Brain microvascular endothelial cell (primary cell): ENCODE measurements around the gene RALGPS1.
A peak's percentile ranks its signal among the peaks of the same experiment; 100 is the strongest.

Experiments
- DNase-seq: peaks from one replicate; pipeline ENCODE4 v3.0.0-alpha.2; 2020
- H3K27ac ChIP-seq: fragments of 250-450 bp; sonication (Bioruptor Pico); 2 replicates; pipeline ENCODE4 v1.5.1; 2020; ENCODE audit warnings: mild to moderate bottlenecking, moderate library complexity
- H3K27me3 ChIP-seq: fragments of 250-450 bp; sonication (Bioruptor Pico); replicated peaks from 2 replicates; pipeline ENCODE4 v1.5.1; 2020; ENCODE audit warnings: mild to moderate bottlenecking
- H3K36me3 ChIP-seq: fragments of 250-450 bp; sonication (Bioruptor Pico); replicated peaks from 2 replicates; pipeline ENCODE4 v1.5.1; 2020; ENCODE audit warnings: mild to moderate bottlenecking
- H3K4me3 ChIP-seq: 2 replicates; pipeline ENCODE4 v1.5.1; 2011; ENCODE audit warnings: low read depth, mild to moderate bottlenecking, control low read depth, low read length, moderate library complexity
- in situ Hi-C: cut with HindIII; loops from 2 replicates; pipeline ENCODE4 v1.10.0; 2017; ENCODE audit warnings: low sequenced_read_pairs, low pct_ligation_motif_present
- TF ChIP-seq, protein P1 (sequence below): IDR thresholded peaks from 2 replicates; pipeline ENCODE4 v1.5.1; 2011; ENCODE audit warnings: low read depth, mild to moderate bottlenecking, moderate library complexity, low read length, control low read depth, inconsistent platforms; ENCODE audit errors: missing control alignments

Gene RALGPS1, protein sequence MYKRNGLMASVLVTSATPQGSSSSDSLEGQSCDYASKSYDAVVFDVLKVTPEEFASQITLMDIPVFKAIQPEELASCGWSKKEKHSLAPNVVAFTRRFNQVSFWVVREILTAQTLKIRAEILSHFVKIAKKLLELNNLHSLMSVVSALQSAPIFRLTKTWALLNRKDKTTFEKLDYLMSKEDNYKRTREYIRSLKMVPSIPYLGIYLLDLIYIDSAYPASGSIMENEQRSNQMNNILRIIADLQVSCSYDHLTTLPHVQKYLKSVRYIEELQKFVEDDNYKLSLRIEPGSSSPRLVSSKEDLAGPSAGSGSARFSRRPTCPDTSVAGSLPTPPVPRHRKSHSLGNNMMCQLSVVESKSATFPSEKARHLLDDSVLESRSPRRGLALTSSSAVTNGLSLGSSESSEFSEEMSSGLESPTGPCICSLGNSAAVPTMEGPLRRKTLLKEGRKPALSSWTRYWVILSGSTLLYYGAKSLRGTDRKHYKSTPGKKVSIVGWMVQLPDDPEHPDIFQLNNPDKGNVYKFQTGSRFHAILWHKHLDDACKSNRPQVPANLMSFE

DNA sequence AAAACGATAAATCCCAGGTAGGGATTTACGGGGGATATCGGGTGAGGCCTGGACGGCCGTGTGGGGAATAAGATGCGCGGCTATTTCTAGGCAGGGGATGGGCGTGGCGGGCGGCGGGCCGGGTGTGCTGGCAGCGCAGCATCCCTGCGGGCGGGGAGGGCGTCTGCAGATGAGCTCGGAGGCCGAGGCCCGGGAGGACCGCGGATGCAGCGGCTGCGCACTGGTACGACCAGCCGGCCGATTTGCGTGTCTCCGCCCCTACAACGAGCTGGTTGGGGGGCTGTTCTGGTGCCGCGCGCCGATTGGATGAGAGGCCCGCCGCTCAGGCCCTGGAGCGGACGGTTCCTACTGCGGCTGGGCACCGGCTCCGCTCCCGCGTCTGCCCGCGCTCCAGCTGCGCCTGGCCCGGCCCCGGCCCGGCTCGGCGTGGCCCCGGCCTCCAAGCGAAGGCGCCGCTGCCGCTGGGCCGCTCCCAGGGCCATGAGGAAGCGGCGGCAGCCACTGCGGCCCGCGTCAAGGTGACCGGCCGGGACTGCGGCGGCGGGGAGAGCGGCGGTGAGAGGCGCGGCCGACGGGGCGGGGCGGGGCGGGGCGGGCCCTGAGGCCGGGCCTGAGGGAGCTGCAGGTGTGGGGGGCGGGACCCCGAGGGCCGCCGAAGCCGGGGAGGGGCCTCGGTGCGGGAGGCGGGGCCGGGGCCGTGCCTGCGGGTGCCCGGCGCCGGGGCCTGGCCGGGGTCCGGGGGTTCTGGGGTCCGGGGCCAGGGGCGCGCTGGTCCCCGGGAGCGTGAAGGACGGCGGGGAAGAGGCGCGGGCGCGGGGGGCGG lies at the start of gene RALGPS1:
TSS of gene RALGPS1 (plus strand) at position 325 of the 823 bp plus-strand sequence. CDS start 47,508 bp downstream, outside the sequence.
- TF ChIP-seq, protein P1, sequence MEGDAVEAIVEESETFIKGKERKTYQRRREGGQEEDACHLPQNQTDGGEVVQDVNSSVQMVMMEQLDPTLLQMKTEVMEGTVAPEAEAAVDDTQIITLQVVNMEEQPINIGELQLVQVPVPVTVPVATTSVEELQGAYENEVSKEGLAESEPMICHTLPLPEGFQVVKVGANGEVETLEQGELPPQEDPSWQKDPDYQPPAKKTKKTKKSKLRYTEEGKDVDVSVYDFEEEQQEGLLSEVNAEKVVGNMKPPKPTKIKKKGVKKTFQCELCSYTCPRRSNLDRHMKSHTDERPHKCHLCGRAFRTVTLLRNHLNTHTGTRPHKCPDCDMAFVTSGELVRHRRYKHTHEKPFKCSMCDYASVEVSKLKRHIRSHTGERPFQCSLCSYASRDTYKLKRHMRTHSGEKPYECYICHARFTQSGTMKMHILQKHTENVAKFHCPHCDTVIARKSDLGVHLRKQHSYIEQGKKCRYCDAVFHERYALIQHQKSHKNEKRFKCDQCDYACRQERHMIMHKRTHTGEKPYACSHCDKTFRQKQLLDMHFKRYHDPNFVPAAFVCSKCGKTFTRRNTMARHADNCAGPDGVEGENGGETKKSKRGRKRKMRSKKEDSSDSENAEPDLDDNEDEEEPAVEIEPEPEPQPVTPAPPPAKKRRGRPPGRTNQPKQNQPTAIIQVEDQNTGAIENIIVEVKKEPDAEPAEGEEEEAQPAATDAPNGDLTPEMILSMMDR: no peak
- H3K27me3 ChIP-seq: no peaks in the 10 kb centered on the region
- peak; percentile 94 for DNase-seq
- no peak within 1 kb of the TSS for H3K27ac ChIP-seq
- peak within 1 kb of the TSS; percentile 35 for H3K4me3 ChIP-seq
- in situ Hi-C loops: no loop called here
- H3K36me3 ChIP-seq: no peaks in the 10 kb centered on the region

DNA sequence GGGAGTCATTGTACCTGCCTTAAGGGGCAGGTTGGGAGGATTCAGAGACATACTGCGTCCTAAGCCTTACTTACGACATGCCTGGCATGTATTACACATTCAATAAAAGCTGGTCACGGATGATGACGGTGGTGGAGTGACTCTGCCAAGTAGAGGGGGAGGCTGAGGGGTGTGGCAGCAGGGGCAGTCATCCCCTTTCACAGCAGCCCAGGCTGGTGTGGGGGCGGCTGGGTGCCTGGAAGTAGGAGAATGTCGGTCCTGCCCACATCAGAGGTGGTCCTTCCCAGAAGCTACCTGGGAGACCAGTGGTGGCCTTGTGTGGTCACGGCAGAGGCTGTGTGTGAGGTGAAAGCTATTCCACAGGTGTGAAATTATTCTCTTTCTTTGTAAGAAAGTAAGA lies 45.2 kb upstream of the RALGPS1 start:
- Histone ChIP-seq H3K4me3 (no peak overlapping the region), H3K27me3 (no peaks in the 10 kb centered on the region), H3K27ac (no peak overlapping the region), H3K36me3 (peaks cover 3% of the 10 kb centered on the region)
- TF ChIP-seq, protein P1: no peak
- in situ Hi-C loops: no loop called here
- no peak for DNase-seq

DNA sequence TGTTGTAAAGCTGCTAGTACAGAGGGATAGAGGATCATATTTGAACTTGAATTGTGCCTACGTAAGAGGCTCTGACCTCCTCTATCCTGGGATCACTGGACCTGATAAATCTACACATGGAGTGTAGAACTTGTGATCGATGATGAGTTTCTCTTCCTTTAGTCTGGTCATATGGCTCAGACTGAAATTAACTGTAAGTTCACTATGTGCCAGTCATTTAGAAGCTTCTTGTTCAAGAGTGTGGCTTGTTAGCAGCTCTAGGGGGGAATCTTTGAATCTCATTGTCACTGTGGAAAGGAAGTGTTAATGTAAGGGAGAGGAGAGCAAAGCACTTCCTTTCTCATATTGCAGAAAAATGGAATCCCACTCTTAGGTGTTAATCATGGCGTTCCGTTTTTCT lies 42.1 kb upstream of the RALGPS1 start:
- H3K27me3 ChIP-seq: no peaks in the 10 kb centered on the region
- no peak overlapping the region for H3K27ac ChIP-seq
- no peak for DNase-seq
- in situ Hi-C loops: no loop called here
- H3K36me3 ChIP-seq: no peaks in the 10 kb centered on the region
- no peak overlapping the region for H3K4me3 ChIP-seq
- TF ChIP-seq, protein P1: no peak

DNA sequence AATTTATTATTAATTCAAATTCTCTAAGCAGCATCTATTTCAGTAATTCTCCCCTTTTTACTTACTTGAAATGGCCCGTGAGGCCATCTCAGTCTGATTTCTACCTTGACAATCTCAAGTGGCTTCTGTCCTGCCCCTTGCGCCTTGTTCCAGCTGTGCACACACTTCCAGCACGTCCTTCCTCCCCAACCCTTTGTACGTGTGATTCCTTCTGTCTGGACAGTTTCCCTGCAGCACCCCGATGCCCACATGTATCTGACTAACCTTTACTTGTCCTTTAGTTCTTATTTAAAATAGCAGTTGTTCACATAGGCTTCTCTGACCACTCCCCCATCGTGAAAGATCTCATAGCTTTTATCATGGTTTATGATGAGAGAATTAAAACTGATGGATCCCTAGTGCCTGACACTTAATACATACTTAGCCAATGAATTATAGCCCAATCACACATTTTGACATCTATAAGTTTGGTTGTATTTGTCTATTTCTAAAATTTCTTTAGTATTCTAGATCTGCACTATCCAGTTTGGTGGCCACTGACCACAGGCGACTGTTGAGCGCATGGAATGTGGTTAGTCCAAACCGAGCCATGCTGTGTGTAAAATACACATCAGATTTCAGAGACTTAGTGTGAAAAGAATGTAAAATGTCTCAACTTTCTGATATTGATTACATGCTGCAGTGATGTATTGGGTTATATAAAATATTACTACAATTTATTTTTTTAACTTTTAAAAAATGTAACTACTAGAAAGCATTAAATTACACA lies 39.9 kb upstream of the RALGPS1 start:
- no peak overlapping the region for H3K27ac ChIP-seq
- no peak overlapping the region for H3K4me3 ChIP-seq
- in situ Hi-C loops: no loop called here
- DNase-seq: no peak
- TF ChIP-seq, protein P1: no peak
- H3K27me3 ChIP-seq: no peaks in the 10 kb centered on the region
- H3K36me3 ChIP-seq: peaks cover 5% of the 10 kb centered on the region

DNA sequence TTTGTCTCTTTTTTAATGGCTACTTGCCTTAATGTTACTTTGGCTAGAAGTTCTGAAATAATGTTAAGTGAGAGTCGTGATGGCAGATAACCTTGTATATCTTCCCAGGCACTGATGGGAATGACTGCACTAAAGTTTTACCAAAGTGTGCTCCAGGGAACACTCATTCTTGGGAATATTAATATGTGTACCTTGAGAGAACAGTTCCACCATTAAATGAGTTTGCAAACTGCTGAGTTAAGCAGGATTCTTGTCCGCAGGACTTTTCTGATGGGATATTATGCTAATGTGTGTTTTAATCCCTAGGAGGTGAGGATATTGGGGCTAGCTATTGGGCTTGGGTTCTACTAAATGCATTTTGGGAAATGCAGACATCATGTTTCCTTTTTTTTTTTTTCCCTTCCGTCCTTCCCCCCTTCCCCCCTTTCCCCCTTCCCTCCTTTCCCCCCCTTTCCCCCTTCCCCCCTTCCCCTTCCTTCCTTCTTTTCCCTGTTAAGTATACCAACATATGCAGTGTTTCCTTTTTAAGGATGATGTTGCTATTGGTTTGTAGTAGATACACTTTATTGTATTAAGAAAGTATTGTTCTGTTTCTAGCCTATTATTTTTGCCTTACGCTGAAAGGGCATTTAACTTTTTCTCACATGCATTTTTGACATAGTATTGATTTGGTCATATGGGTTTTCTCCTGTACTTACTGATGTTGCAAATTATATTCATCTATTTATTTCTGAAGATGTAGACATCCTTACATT lies 38.6 kb upstream of the RALGPS1 start:
- H3K27me3 ChIP-seq: no peaks in the 10 kb centered on the region
- no peak overlapping the region for H3K27ac ChIP-seq
- in situ Hi-C loops: no loop called here
- DNase-seq: no peak
- H3K36me3 ChIP-seq: peaks cover 17% of the 10 kb centered on the region
- no peak overlapping the region for H3K4me3 ChIP-seq
- TF ChIP-seq, protein P1: no peak
